NCI-H82 (cell line): ENCODE results near the gene SMIM9.
"Not testable (repeated sequence)": the region's sequence is repeated elsewhere in the genome, so short reads cannot be mapped to it uniquely, and the experiment has no call there.

Experiments
- DNase-seq: peaks from one replicate; lab custom pipeline; 2025; lab: John Stamatoyannopoulos, UW

SMIM9 gene

DNA sequence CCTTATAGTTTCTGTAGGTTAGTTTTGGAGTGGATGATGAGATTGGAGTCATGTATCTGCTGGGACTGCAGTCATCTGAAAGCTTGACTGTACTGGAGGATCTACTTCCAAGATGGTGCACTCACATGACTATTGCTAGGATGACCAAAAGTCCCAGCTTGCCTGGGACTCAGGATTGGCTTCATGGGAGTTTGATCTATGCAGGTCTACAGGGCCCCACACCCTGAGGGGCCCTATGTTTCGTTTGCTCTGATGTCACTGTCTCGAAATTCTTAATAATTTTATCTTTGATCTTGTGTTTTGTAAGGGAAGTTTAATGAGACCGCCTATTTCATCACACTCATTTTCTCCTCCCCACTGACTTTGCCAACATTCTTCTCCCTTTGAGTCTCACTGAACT lies at the start of gene SMIM9:
Gene SMIM9, minus strand, starts transcription at position 101 of the 400 bp plus-strand sequence. CDS start 3,806 bp downstream, outside the sequence.
- no peak for DNase-seq

DNA sequence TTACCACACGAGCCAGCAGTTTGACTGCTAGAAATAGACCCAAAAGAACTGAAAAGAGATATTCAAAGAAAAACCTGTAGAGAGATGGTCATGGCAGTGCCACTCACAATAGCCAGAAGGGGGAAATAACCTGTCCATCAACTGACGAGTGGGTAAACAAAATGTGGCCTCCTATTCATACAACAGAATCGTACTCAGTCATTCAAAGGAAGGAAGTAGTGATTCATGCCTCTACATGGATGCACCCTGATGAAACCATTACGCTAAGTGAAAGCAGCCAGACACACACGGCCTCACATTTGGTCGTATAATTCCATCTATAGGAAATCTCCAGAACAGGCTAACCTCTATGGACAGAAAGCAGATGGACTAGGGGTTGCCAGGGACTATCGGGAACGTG lies 49.6 kb upstream of the SMIM9 start:
- not testable (repeated sequence) for DNase-seq

DNA sequence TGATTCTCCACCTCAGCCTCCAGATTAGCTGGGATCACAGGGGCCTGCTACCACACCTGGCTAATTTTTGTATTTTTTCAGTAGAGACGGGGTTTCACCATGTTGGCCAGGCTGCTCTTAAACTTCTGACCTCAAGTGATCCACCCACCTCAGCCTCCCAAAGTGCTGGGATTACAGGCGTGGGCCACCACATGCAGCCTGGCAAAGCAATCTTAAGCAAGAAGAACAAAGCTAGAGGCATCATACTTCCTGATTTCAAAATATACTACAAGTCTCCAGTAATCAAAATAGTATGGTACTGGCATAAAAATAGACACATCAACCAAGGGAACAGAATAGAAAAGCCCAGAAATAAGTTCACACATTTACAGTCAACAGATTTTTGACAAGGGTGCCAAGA lies 38.9 kb upstream of the SMIM9 start:
- DNase-seq = no peak

DNA sequence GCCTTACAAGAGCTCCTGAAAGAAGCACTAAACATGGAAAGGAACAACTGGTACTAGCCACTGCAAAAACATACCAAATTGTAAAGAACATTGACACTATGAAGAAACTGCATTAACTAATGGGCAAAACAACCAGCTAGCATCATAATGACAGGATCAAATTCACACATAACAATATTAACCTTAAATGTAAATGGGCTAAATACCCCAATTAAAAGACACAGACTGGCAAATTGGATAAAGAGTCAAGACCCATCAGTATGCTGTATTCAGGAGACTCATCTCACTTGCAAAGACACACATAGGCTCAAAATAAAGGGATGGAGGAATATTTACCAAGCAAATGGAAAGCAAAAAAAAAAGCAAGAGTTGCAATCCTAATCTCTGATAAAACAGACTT lies 34.1 kb upstream of the SMIM9 start:
- DNase-seq = not testable (repeated sequence)

DNA sequence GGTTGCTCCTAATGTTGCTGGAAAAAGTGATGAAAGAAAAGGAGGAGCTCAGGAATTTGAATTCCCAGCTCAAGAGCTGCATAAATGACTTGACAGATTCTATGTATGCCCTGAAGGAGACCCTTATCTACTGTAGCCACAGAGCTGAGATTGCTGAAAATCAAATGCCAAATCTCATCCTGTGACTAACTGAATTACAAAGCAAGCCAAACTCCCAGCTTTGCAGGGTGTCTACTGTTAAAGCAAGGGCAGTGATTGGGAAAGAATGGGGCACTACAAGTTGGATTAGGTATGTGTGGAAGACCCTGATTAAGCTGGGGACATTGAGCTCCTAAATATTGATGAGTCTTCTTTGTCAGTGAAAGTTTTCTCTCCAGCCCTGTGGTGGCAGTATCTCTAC lies 20.8 kb upstream of the SMIM9 start:
- peak; percentile 43 for DNase-seq

DNA sequence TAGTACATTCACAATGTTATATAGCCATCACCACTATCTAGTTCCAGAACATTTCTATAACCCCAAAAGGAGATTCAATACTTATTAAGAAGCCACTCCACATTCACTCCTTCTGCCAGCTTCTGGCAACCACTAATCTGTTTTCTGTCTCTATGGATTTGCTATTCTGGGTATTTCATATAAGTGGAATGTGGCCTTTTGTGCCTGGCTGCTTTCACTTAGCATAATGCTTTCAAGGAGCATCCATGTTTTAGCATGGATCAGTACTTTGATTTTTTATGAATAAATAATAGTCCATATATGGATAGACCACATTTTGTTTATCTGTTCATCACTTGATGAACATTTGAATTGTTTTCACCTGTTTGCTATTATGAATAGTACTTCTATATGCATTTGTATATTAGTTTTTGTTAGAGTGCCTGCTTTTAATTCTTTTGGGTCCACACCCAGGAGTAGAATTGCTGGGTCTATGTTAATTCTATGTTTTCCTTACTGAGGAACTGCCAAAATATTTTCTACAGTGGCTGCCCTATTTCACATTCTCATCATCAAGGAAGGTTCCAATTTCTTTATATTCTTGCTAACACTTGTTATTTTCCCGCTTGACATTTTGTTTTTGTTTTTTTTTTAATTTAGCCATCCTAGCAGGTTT lies 16.6 kb upstream of the SMIM9 start:
- DNase-seq = no peak

DNA sequence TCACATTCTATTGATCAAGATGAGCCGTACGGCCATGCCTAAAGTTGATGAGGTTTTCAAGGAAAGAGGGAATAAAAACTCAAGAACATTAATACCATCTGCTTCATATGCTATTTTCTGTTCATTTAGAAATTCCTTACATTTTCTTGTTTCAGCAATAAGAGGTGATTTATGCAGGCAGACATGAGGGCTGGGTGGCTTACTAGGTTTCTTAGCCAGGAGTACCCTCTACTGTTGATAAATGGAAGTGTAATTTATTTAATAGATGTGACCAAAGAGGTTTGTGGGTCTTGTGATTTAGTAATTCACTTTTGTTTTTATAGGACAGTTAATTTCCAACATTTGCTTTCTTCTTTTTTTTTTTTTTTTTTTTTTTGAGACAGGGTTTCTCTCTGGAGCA lies 6.4 kb upstream of the SMIM9 start:
- peak; percentile 72 for DNase-seq

DNA sequence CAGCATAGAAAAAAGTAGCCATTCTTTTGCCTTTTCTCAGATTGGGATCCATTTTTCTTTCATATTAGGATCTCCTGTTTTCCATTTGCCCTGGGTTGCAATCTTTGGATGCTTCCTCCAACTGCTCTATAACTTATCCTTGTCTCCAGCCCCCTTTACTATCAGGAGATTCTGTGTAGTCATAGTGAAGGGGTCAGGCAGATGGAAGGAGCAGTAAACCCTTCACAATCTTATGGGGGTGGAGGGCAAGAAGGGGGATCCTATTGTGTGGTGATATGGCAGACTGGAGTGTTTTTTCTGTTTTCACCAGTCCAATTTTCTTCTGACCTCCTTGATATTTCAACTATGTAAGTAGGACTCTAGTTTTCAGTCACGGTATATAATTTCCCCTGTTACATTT lies 1.7 kb upstream of the SMIM9 start:
- no peak for DNase-seq

DNA sequence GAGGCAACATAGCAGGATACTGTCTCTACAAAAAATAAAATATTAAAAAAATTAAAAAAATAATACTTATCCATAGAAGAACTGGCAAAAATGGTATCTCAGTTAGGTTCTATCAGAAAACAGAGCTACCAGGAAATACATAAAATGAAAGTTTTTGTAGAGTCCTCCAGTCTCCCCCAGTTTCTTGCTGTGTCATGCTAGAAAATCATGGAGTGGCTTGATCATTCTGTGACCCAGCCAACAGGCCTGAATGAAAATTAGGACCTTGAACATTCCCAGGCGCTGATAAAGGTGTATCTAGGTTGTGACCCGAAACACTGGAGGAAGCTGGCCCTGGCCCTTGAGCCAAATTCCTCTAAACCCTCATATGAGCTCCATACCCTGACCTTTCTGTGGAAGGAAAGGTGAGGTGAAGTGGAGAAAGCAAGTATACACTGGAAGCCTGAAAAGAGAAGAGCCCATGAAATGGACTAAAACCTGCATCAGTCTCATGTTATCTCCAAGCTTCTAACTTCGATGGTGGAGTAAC lies 652 bp downstream of the SMIM9 start:
- no peak for DNase-seq

DNA sequence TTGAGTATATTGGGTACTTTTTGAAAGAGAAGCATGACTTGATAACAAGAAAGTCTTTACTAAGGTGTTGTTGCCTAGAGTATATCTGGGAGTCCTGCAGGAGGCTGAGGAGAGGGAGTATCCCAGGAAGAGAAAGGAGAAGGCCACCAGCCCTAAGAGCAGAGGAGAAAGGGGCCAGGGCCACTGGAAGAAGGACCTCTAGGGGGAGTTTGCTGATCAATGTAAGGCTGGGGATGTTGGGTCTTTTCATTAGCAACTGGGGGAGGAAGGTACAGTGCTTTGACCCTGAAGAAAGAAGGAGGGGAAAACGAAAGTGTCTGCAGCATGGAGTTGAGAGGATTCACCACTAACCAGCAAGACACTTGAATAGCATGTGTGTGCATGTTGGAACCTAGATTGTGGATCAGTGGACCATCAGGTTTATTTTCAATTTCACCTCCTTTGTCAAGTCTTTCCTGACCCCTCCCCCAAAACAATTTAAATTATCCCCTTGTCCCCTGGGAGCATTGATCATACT lies 4.5 kb downstream of the SMIM9 start:
- peak; percentile 9 for DNase-seq

DNA sequence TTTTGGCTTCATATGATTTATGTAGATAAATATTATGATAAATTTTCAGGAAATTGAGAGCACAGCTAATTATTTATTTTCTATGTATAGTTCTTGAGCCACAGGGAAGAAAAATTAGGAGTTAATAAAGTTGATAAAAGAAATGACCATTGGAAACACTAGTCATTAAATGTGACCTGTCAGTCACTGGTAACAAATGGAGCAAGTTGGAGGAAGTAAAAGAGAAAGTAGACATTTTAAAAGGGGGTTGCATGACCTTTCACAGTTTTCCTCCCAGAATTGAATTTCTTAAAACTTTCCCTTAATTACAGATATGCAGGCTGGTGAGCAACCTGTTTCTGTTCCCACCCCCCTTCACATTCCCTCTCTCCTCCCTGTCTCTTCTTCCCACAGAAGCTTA lies 5.3 kb downstream of the SMIM9 start:
- DNase-seq = no peak

DNA sequence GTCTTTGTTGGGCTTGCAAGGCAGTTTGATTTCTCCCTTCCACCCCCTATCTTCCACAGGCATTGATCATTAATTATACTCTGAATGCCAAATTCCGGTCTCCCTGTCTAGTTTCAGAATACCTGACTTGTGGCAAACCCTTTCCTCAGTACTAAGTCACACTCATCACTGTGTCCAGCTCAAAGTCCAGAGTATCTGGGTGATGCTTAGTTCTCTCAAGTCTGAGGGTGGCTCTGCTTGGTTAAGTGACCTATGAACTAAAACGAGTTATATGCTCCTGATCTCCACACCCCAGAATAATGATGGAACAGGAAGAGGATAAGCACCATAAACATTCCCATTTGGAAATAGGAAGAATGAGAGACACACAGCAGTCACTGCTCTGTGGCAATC lies 6.5 kb downstream of the SMIM9 start:
- no peak for DNase-seq

DNA sequence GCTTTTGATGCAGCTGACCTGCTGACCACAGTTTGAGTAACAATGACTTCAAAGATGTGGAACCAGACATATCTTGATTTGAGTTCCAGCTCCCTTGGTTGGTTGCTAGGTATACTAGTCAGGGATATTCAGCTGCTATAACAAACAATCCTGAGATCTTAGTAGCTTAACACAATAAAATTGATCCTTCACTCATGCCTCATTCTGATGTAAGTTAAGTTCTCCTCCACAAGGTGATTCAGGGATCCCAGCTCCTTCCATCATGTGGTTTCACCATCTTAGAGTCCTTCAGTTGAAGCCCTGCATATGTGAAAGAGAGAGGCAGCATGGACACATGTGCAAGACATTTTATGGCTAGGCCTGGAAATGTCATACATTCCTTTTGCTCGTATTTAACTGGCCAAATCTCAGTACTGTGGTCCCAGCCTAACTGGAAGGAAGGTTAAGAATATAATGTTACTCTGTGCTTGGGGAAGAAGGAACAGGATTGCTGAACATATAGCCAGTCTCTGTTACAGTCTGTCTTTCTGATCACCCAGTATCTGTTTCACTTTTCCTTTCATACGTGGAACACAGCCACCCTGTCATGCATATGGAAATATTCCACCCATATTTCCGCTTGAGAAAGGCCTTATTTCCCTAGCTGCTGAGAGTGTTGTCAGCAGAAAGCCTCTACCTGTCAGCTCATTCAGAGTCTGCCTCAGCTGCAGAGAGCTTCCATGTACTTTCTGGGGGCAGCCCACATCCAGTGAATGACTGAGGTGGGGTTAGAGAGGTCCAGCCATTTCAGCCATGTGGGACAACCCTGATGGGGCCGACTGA lies 7.1 kb downstream of the SMIM9 start:
- no peak for DNase-seq

DNA sequence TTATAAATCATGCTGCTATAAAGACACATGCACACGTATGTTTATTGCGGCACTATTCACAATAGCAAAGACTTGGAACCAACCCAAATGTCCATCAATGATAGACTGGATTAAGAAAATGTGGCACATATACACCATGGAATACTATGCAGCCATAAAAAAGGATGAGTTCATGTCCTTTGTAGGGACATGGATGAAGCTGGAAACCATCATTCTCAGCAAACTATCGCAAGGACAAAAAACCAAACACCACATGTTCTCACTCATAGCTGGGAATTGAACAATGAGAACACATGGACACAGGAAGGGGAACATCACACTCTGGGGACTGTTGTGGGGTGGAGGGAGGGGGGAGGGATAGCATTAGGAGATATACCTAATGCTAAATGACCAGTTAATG lies 8.9 kb downstream of the SMIM9 start:
- DNase-seq = not testable (repeated sequence)

DNA sequence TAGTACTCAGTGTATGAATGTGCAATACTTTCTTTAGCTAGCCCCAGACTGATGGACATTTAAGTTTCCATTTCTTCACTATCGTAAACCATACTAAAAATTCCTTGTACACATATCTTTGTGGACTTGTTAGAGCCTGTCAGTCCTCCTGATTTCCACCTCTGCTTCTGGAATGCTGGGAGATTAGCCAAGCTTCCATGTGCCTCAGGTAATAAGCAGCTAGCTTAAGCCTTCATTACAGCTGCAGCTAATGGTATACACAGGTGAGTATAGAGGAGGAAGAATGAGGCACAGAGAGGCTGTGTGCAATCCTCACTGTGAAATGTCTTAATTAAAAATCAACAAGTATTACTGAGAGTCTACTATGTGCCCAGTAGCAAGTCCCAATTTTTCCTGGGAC lies 9.8 kb downstream of the SMIM9 start:
- peak; percentile 10 for DNase-seq

DNA sequence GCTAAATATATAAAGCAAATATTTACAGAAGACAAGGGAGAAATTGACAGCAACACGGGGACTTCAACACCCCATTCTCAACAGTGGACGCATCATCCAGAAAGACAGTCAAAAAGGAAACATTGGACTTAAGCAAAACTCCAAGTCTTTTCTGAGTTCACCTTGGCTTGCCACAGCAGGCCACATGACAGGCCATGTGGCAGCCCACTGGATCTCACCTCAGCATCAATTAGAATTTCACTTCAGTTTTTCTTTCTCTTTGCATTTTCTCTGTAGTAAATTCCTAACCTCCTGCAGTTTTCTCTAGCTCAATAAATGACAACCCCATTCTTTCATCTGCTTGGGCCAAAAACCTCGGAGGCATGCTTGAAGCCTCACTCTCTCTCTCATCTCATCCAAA lies 12.4 kb downstream of the SMIM9 start:
- no peak for DNase-seq

DNA sequence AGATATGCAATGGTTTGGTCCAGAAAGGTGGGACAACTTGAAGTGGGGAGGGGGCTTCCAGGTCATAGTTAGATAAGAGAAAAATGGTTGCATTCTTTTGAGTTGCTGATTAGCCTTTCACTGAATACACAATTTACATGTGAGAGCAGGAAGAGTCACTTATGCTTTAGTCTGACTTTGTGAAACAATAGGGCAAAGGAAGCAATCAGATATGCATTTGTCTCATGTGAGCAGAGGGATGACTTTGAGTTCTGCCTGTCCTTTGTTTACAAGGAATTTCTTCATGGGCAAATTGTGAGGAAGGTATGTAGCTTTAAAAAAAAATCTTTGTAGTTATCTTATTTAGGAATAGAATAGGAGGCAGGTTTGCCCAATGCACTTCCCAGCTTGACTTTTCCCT lies 12.9 kb downstream of the SMIM9 start:
- DNase-seq = no peak

DNA sequence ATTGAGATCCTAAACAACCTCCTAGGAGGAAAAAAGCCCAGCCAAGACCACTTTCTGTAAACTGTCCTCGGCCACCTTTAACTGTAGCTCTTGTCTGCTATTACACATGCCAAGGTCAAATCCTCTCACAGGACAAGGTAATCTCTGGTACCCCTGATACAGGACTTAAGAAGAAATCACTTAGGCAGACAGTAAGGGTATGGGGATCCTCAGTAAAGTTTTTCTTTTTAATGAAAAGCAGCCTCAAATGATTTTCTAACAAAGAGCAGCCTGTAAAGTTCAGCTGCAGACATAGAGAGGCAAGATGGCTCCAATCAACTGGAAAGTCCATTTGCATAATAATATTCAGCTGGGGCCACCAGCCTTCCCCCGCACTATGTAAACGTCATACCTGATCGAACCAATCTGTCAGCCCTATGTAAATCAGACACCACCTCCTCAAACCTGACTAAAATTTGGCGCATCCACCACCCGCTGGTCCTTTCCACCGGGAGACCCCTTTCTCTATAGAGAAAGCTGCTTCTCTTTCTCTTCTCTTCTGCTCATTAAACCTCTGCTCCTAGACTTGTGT lies 14.6 kb downstream of the SMIM9 start:
- no peak for DNase-seq

DNA sequence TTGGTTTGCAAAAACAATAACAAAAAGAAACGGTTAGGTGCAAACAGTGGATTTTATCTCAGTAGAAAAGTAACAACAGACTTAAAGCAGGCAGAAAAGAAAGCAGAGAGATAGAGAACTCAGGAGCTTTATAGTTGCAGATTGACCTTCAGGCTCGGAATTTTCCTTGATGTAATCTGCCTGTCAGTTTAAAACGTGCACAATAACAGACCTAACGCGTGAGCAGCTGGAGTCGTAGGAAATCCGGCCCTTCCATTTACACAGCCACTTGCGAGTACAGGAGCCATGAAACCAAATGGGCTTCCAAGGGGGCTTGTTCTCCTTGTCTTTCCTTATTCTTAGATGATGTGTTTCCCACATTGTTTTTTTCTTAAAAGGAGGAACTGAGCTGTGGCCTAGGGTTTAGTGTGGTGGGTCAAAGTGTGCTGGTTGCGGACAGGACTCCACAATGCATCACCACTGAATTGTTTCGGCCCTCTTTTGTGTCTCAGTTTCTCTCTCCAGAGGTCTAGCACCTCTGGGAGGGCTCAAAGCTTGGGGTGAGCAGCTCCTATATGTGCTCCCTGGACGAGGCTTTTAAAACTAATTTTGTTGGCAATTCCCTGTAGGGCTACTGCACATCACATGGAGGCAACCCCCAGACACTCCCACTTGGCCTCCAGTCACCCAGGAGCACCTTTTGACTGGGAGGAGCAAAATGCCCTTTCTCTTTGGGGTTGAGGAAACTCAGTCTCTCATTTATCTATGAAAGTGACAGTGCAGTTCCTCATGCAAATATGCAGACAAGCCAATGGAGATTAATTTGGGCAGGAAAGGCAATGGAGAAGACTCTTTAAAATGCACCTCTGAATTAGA lies 15.3 kb downstream of the SMIM9 start:
- DNase-seq = no peak

DNA sequence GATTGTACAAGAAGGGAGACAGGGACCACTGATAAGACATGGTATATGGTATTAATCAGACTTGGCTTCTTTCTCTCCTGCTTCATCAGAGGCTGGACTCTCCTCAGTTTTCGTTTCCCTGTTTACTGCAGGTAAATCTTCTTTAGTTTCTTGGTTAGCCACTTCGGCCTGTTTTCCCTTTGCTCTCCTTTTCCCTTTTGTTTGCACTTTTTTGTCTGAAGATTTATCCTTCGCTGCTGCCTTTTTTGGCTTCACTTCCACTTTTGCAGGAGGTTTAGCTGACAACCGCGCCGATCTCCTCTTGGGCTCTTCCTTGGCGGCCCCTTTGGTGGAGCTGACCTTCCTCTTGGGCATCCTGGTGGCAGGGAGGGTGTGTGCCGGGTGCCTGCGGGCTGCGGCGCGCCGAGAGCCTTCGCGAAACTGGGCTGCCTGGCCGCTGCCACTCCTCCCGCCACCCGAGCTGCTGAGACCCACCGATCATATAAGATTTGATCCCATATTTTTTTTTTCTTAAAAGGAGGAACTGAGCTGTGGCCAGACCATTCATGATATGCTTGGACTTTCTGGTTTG lies 17.3 kb downstream of the SMIM9 start:
- not testable (repeated sequence) for DNase-seq

DNA sequence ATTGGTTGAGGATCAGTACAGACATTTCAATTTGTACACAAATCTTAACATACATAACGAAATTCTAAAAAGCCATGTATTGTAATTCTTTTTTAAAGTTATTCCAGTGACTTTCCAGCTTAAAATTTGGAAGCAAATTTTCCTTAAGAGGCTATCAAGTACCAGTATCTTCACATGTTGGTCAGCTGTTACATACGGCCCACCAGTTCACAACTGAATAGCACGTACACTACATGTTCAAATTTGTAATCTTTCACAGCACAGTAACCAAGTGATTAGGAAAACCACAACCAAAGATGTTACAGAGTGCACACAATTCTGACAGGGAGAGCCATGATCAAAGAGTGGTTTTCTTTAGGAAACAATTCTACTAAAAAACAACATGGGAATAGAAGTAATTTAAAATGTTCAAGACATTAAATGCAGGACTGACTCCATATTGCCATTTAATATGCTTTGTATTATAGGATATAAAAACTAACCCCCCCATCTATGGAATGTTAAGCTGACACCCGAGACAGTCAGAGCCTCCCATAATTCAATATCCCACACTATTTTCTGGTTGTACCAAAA lies 18.1 kb downstream of the SMIM9 start:
- not testable (repeated sequence) for DNase-seq
